HL-60 (cell line): Measurements from ENCODE around the gene PEX10.

ENCODE experiments used
- POLR2AphosphoS5 ChIP-seq: IDR thresholded peaks from 2 replicates; pipeline ENCODE4 v1.6.1; 2012; ENCODE audit warnings: low read depth
- REST ChIP-seq: IDR thresholded peaks from 2 replicates; pipeline ENCODE4 v1.6.1; 2012; ENCODE audit warnings: low read depth; ENCODE audit not compliant: insufficient replicate concordance
- TF ChIP-seq, protein P1 (sequence below): IDR thresholded peaks from one replicate; pipeline ENCODE4 v1.5.1; 2011; ENCODE audit warnings: low read length, control low read depth, inconsistent platforms; ENCODE audit not compliant: insufficient read depth

- TF ChIP-seq POLR2AphosphoS5 = no peak
- TF ChIP-seq, protein P1, sequence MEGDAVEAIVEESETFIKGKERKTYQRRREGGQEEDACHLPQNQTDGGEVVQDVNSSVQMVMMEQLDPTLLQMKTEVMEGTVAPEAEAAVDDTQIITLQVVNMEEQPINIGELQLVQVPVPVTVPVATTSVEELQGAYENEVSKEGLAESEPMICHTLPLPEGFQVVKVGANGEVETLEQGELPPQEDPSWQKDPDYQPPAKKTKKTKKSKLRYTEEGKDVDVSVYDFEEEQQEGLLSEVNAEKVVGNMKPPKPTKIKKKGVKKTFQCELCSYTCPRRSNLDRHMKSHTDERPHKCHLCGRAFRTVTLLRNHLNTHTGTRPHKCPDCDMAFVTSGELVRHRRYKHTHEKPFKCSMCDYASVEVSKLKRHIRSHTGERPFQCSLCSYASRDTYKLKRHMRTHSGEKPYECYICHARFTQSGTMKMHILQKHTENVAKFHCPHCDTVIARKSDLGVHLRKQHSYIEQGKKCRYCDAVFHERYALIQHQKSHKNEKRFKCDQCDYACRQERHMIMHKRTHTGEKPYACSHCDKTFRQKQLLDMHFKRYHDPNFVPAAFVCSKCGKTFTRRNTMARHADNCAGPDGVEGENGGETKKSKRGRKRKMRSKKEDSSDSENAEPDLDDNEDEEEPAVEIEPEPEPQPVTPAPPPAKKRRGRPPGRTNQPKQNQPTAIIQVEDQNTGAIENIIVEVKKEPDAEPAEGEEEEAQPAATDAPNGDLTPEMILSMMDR = no peak
- TF ChIP-seq REST = no peak
Observed at GRCh38 chr1:2375246-2375922, 37.0 kb downstream of the PEX10 start.
